ENCODE measurements around the gene AFG1L.

GRCh38 chr6:108501559-108501958 is 206.7 kb downstream of the AFG1L start:
- TF ChIP-seq POLR2AphosphoS5 (IDR thresholded peaks at IDR 0.05; ENCODE audit: low read depth, low read length) = no peak
- no peak for TF ChIP-seq POLR2A (IDR thresholded peaks at IDR 0.05; ENCODE audit: low read depth, low read length)
- no peak for TF ChIP-seq TAF1 (IDR thresholded peaks at IDR 0.05; ENCODE audit: low read depth, low read length)
- TF ChIP-seq PAX5 (IDR thresholded peaks at IDR 0.05; ENCODE audit: insufficient read depth, low read length, severe bottlenecking) = no peak

Data from GM12891 (cell line).